GM12801 (cell line): ENCODE results near the gene DNAJC3.

Experiments
- CTCF ChIP-seq: IDR thresholded peaks from one replicate; pipeline ENCODE4 v1.5.1; 2011; ENCODE audit warnings: control low read depth; ENCODE audit not compliant: insufficient read length; ENCODE audit errors: extremely low read depth

DNAJC3 gene

DNA sequence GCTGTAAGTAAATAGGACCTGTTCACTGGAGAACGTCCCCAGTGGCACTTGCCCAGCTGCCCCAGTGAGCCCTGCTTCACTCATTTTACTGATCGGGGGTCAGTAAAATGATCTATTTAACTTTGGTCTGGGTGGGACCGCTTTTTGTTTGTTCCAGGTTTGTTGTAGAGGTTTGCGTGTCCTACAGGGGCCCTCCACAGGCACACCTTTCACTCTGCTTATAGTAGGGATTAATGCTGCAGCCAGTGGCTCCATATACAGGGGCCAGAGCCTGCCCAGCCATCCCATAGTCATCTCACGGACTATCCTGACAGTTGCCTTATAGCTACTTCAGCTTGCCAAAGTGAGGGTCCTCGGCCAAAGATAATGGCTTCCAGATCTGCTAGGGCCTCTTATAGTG is 104.1 kb downstream of the DNAJC3 start:
- no peak for TF ChIP-seq CTCF

- no peak for TF ChIP-seq CTCF
These were observed 106.8 kb downstream of the DNAJC3 start for GRCh38 chr13:95783747-95784146.

- no peak for TF ChIP-seq CTCF
These were observed 107.4 kb downstream of the DNAJC3 start for GRCh38 chr13:95784161-95784899.

DNA sequence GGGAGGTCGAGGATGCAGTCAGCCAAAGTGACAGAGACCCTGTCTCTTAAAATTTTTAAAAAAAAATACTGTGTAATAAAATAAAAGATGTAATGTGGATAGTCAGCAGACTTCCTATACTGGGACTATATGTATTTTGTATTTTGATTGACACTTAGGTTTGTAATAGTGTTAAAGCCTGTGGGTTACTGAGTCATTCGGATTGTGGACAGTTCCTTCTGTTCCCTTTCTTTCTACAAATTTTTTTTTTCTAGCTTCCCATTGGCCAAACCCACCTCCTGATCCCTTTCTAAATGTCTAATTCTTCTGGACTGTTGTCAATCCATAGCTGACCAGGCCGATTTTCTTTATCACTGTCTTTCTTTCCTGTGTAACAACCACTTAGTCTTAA is 108.0 kb downstream of the DNAJC3 start:
- TF ChIP-seq CTCF = no peak

DNA sequence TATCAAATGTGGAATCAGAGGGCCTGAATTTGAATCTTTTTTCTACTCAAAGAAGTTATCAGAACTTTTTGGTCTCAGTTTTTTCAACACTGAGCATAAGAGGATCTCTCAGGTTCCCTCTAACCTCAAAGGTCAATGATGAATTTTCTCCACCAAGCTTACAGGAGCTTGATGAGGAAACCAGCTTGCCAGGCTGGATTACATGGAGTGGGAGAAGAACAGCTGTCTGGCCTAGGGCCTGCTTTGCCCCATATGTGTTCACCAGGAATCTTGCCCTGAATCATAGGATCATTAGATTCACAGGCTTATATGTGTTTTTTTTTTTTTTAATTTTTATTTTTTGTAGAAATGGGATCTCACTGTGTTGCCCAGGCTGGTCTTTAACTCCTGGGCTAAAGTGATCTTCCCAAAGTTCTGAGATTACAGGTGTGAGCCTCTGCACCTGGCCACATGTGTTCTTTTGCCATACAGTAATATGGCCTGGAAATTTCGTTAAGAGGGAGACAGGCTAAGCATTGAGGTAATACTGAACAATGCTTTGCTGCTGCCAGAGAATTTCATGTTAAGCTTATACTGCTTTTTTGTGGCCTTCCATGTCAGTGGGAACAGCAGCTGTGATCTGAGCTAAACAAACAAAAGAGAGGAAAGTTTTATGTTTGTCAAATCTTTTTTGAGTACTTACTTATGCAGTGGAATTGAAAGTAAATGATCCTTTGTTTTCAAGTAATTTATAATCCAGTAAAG is 110.6 kb downstream of the DNAJC3 start:
- no peak for TF ChIP-seq CTCF

DNA sequence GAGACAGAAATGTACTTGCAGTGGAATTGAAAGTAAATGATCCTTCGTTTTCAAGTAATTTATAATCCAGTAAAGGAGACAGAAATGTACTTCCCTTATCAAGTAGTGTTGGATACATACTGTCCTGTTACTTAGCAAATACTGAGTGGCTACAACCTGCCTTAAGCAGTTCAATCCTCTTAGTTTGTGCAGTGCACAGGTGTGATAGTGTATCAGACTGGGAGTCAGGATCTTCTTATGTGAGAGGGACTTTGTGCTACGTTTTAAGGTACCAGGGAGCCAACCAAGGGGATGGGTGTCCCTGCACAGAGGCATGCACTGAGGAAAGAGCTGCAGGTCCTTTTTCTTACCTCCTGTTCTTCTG is 111.1 kb downstream of the DNAJC3 start:
- no peak for TF ChIP-seq CTCF

DNA sequence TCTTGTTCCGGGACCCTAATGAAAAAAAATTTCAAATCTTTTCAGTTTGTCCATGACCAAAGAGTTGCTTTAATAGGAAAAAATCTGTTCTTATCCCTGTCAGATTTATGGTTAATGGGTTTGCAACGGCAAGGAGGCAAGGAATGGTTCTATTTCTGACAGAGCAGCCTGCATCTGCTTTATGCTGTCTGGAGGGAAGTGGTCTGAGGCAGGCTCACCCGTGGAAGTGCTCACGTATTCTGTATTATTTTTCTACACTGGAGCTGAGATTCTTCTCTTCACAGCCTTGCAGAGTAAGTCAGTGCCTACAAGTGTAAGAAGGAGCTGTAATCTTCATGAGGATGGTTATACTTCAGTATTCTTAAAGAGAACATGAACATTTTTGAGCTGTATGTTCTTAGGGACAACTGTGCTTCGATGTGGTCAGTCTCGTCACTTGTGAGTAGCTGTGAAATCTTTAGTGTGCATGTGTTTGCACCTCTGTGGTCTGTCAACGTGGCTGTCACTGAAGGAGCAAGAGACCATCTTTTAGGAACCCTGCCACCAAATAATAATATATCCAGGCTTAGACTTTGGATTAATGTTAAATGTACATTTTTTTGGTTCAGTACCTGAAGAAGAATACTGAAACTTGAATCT is 114.3 kb downstream of the DNAJC3 start:
- TF ChIP-seq CTCF = no peak
